Measurements from ENCODE around the gene POLR1A. TPM values are rescaled to one million over a fixed set of nuclear protein-coding genes. Genes with fewer than 3 reads are reported as not detected.
A peak's percentile ranks its signal among the peaks of the same experiment; 100 is the strongest.

The POLR1A gene
- total and polyA plus RNA-seq, 2 of the 13 experiments (the other 11 are each of a cell fraction or from before 2014, with no cell fraction given), result 7.2 to 39.9 TPM

DNA sequence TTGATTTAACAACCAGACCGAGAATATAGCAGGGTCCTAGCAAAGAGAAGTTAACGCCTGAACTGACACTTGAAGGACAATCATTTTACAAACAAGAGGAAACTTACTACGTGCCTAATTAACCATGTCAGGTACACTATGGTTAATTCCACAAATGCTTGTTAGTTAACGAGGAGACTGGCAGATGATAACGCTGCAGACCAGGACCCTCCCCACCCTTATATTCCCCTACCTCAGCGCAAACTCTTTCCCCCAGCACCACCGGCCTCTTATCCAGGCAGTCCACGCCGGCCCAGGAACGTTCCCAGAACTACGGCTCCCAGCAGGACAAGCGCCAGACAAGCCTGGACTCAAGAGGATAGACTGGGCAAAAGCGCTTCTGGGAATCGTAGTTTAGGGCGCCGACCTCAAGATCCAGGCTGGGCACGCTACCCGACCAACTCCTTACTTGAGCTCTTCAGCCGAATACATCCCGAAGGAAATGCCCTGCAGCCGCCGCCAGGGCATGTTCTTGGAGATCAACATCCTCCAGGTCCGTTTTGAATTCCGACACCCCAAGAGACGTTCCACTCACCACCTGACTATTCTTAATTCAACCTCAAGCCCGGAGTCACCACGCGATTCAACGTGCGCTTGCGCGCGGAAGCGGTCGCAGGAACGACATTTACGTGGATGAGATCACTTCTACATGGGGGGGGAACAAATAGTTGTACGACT lies at the start of gene POLR1A (continued):
- TF ChIP-seq, protein P1, sequence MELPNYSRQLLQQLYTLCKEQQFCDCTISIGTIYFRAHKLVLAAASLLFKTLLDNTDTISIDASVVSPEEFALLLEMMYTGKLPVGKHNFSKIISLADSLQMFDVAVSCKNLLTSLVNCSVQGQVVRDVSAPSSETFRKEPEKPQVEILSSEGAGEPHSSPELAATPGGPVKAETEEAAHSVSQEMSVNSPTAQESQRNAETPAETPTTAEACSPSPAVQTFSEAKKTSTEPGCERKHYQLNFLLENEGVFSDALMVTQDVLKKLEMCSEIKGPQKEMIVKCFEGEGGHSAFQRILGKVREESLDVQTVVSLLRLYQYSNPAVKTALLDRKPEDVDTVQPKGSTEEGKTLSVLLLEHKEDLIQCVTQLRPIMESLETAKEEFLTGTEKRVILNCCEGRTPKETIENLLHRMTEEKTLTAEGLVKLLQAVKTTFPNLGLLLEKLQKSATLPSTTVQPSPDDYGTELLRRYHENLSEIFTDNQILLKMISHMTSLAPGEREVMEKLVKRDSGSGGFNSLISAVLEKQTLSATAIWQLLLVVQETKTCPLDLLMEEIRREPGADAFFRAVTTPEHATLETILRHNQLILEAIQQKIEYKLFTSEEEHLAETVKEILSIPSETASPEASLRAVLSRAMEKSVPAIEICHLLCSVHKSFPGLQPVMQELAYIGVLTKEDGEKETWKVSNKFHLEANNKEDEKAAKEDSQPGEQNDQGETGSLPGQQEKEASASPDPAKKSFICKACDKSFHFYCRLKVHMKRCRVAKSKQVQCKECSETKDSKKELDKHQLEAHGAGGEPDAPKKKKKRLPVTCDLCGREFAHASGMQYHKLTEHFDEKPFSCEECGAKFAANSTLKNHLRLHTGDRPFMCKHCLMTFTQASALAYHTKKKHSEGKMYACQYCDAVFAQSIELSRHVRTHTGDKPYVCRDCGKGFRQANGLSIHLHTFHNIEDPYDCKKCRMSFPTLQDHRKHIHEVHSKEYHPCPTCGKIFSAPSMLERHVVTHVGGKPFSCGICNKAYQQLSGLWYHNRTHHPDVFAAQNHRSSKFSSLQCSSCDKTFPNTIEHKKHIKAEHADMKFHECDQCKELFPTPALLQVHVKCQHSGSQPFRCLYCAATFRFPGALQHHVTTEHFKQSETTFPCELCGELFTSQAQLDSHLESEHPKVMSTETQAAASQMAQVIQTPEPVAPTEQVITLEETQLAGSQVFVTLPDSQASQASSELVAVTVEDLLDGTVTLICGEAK (IDR thresholded peaks at IDR 0.05), result no peak
- TF ChIP-seq, protein P1 (CRISPR knock-in tag; IDR thresholded peaks at IDR 0.05), result no peak; the same call in 1 of the 2 replicates
- TF ChIP-seq MIXL1 (CRISPR knock-in tag; IDR thresholded peaks at IDR 0.05), result no peak
- TF ChIP-seq ZNF605 (CRISPR knock-in tag; IDR thresholded peaks at IDR 0.05), result peak; percentile 96; the same call in 1 of the 2 replicates
- TF ChIP-seq, protein P2, sequence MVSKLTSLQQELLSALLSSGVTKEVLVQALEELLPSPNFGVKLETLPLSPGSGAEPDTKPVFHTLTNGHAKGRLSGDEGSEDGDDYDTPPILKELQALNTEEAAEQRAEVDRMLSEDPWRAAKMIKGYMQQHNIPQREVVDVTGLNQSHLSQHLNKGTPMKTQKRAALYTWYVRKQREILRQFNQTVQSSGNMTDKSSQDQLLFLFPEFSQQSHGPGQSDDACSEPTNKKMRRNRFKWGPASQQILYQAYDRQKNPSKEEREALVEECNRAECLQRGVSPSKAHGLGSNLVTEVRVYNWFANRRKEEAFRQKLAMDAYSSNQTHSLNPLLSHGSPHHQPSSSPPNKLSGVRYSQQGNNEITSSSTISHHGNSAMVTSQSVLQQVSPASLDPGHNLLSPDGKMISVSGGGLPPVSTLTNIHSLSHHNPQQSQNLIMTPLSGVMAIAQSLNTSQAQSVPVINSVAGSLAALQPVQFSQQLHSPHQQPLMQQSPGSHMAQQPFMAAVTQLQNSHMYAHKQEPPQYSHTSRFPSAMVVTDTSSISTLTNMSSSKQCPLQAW (CRISPR knock-in tag; IDR thresholded peaks at IDR 0.05), result no peak
- TF ChIP-seq, protein P3, sequence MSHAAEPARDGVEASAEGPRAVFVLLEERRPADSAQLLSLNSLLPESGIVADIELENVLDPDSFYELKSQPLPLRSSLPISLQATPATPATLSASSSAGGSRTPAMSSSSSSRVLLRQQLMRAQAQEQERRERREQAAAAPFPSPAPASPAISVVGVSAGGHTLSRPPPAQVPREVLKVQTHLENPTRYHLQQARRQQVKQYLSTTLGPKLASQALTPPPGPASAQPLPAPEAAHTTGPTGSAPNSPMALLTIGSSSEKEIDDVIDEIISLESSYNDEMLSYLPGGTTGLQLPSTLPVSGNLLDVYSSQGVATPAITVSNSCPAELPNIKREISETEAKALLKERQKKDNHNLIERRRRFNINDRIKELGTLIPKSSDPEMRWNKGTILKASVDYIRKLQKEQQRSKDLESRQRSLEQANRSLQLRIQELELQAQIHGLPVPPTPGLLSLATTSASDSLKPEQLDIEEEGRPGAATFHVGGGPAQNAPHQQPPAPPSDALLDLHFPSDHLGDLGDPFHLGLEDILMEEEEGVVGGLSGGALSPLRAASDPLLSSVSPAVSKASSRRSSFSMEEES (CRISPR knock-in tag; IDR thresholded peaks at IDR 0.05), result peak; percentile 47; the same call in 1 of the 2 replicates
- no peak for TF ChIP-seq ZNF260 (CRISPR knock-in tag; IDR thresholded peaks at IDR 0.05; ENCODE audit: borderline replicate concordance, low read depth)
- TF ChIP-seq ZNF232 (CRISPR knock-in tag; IDR thresholded peaks at IDR 0.05; ENCODE audit: borderline replicate concordance), result no peak
- TF ChIP-seq ZNF672 (CRISPR knock-in tag; IDR thresholded peaks at IDR 0.05), result no peak
- no peak for TF ChIP-seq SP5 (CRISPR knock-in tag; IDR thresholded peaks at IDR 0.05; ENCODE audit: borderline replicate concordance, low read depth)
- TF ChIP-seq, protein P4, sequence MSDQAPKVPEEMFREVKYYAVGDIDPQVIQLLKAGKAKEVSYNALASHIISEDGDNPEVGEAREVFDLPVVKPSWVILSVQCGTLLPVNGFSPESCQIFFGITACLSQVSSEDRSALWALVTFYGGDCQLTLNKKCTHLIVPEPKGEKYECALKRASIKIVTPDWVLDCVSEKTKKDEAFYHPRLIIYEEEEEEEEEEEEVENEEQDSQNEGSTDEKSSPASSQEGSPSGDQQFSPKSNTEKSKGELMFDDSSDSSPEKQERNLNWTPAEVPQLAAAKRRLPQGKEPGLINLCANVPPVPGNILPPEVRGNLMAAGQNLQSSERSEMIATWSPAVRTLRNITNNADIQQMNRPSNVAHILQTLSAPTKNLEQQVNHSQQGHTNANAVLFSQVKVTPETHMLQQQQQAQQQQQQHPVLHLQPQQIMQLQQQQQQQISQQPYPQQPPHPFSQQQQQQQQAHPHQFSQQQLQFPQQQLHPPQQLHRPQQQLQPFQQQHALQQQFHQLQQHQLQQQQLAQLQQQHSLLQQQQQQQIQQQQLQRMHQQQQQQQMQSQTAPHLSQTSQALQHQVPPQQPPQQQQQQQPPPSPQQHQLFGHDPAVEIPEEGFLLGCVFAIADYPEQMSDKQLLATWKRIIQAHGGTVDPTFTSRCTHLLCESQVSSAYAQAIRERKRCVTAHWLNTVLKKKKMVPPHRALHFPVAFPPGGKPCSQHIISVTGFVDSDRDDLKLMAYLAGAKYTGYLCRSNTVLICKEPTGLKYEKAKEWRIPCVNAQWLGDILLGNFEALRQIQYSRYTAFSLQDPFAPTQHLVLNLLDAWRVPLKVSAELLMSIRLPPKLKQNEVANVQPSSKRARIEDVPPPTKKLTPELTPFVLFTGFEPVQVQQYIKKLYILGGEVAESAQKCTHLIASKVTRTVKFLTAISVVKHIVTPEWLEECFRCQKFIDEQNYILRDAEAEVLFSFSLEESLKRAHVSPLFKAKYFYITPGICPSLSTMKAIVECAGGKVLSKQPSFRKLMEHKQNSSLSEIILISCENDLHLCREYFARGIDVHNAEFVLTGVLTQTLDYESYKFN (CRISPR knock-in tag; conservative IDR thresholded peaks at IDR 0.05), result no peak
- no peak for TF ChIP-seq SNRNP70 (IDR thresholded peaks at IDR 0.05; ENCODE audit: low read depth, low read length)
- no peak for TF ChIP-seq KLF15 (CRISPR knock-in tag; IDR thresholded peaks at IDR 0.05; ENCODE audit: borderline replicate concordance)
